ENCODE measurements around the gene PLB1. TPM values are rescaled to one million over a fixed set of nuclear protein-coding genes. Genes with fewer than 3 reads are reported as not detected.

Gene PLB1
- total and polyA plus RNA-seq, 2 experiments from 2014 or later: 19.2 to 19.7 TPM

GRCh38 chr2:28558918-28559317, 63.1 kb downstream of the PLB1 start:
- Histone ChIP-seq H3K36me3 (replicated peaks; ENCODE audit: insufficient read depth, low read depth) (no peaks in the 10 kb centered on the region), H3K4me1 (ENCODE audit: insufficient read depth) (peaks cover 15% of the 10 kb centered on the region), H3K9me3 (ENCODE audit: low read depth) (no peaks in the 10 kb centered on the region), H2AFZ (no peak overlapping the region), H4K20me1 (ENCODE audit: insufficient read depth, poor library complexity, severe bottlenecking) (no peaks in the 10 kb centered on the region), H3K79me2 (no peaks in the 10 kb centered on the region), H3K4me2 (no peak overlapping the region), H3K4me3 (no peak overlapping the region), H3K9me2 (replicated peaks; ENCODE audit: insufficient read depth) (no peaks in the 10 kb centered on the region), H3K27me3 (no peaks in the 10 kb centered on the region), H3K27ac (peak overlapping the region; percentile 89)
- 82% methylated on average over 4 of the region's 4 CpGs for WGBS (ENCODE audit: low lambda C conversion rate, missing lambda C conversion rate)
- TF ChIP-seq EZH2phosphoT487 (IDR thresholded peaks at IDR 0.05; ENCODE audit: low read depth, severe bottlenecking, unreplicated experiment) (no peak), CTCF (IDR thresholded peaks at IDR 0.05; ENCODE audit: poor library complexity) (no peak)
- no peak for DNase-seq (ENCODE audit: low spot score)

- H3K4me3 ChIP-seq: no peak overlapping the region
- no peak overlapping the region for H3K27ac ChIP-seq
- 72% methylated on average over 1 of the region's 1 CpG for WGBS (ENCODE audit: low lambda C conversion rate, missing lambda C conversion rate)
- H3K27me3 ChIP-seq: no peaks in the 10 kb centered on the region
- TF ChIP-seq EZH2phosphoT487 (IDR thresholded peaks at IDR 0.05; ENCODE audit: low read depth, severe bottlenecking, unreplicated experiment): no peak
- TF ChIP-seq CTCF (IDR thresholded peaks at IDR 0.05; ENCODE audit: poor library complexity): no peak
- no peak for TF ChIP-seq EZH2 (IDR thresholded peaks at IDR 0.05; ENCODE audit: borderline replicate concordance)
- no peaks in the 10 kb centered on the region for H3K36me3 ChIP-seq (replicated peaks; ENCODE audit: insufficient read depth, low read depth)
- no peaks in the 10 kb centered on the region for H3K9me3 ChIP-seq (ENCODE audit: low read depth)
- H2AFZ ChIP-seq: no peak overlapping the region
- H3K4me2 ChIP-seq: no peak overlapping the region
- DNase-seq (ENCODE audit: low spot score): no peak
- no peaks in the 10 kb centered on the region for H3K9me2 ChIP-seq (replicated peaks; ENCODE audit: insufficient read depth)
- peaks cover 4% of the 10 kb centered on the region for H3K4me1 ChIP-seq (ENCODE audit: insufficient read depth)
- no peaks in the 10 kb centered on the region for H3K79me2 ChIP-seq
- no peaks in the 10 kb centered on the region for H4K20me1 ChIP-seq (ENCODE audit: insufficient read depth, poor library complexity, severe bottlenecking)
Measured at GRCh38 chr2:28563869-28564268, 68.0 kb downstream of the PLB1 start.

GRCh38 chr2:28564346-28564745, 68.5 kb downstream of the PLB1 start:
- Histone ChIP-seq H3K27ac (no peak overlapping the region), H4K20me1 (ENCODE audit: insufficient read depth, poor library complexity, severe bottlenecking) (no peaks in the 10 kb centered on the region), H3K4me1 (ENCODE audit: insufficient read depth) (peaks cover 4% of the 10 kb centered on the region), H3K9me3 (ENCODE audit: low read depth) (no peaks in the 10 kb centered on the region), H2AFZ (no peak overlapping the region), H3K9me2 (replicated peaks; ENCODE audit: insufficient read depth) (no peaks in the 10 kb centered on the region), H3K4me3 (no peak overlapping the region), H3K79me2 (no peaks in the 10 kb centered on the region), H3K36me3 (replicated peaks; ENCODE audit: insufficient read depth, low read depth) (no peaks in the 10 kb centered on the region), H3K4me2 (no peak overlapping the region), H3K27me3 (no peaks in the 10 kb centered on the region)
- TF ChIP-seq EZH2 (IDR thresholded peaks at IDR 0.05; ENCODE audit: borderline replicate concordance): no peak
- no peak for TF ChIP-seq CTCF (IDR thresholded peaks at IDR 0.05; ENCODE audit: poor library complexity)
- TF ChIP-seq EZH2phosphoT487 (IDR thresholded peaks at IDR 0.05; ENCODE audit: low read depth, severe bottlenecking, unreplicated experiment): no peak
- DNase-seq (ENCODE audit: low spot score): no peak
- 94% methylated on average over 4 of the region's 4 CpGs for WGBS (ENCODE audit: low lambda C conversion rate, missing lambda C conversion rate)

- no peak overlapping the region for H3K4me3 ChIP-seq
- H3K4me2 ChIP-seq: no peak overlapping the region
- no peaks in the 10 kb centered on the region for H3K9me3 ChIP-seq (ENCODE audit: low read depth)
- H3K27ac ChIP-seq: no peak overlapping the region
- 89% methylated on average over 4 of the region's 4 CpGs for WGBS (ENCODE audit: low lambda C conversion rate, missing lambda C conversion rate)
- no peaks in the 10 kb centered on the region for H3K27me3 ChIP-seq
- H3K9me2 ChIP-seq (replicated peaks; ENCODE audit: insufficient read depth): no peaks in the 10 kb centered on the region
- peaks cover 4% of the 10 kb centered on the region for H3K4me1 ChIP-seq (ENCODE audit: insufficient read depth)
- TF ChIP-seq CTCF (IDR thresholded peaks at IDR 0.05; ENCODE audit: poor library complexity) (no peak), EZH2phosphoT487 (IDR thresholded peaks at IDR 0.05; ENCODE audit: low read depth, severe bottlenecking, unreplicated experiment) (no peak), EZH2 (IDR thresholded peaks at IDR 0.05; ENCODE audit: borderline replicate concordance) (no peak)
- no peaks in the 10 kb centered on the region for H3K79me2 ChIP-seq
- DNase-seq (ENCODE audit: low spot score): no peak
- H3K36me3 ChIP-seq (replicated peaks; ENCODE audit: insufficient read depth, low read depth): no peaks in the 10 kb centered on the region
- H4K20me1 ChIP-seq (ENCODE audit: insufficient read depth, poor library complexity, severe bottlenecking): no peaks in the 10 kb centered on the region
- no peak overlapping the region for H2AFZ ChIP-seq
Measured at GRCh38 chr2:28565033-28565432, 69.2 kb downstream of the PLB1 start.
